Measurements from ENCODE around the gene POU5F1.
A peak's percentile ranks its signal among the peaks of the same experiment; 100 is the strongest.
"Not testable (repeated sequence)": the region's sequence is repeated elsewhere in the genome, so short reads cannot be mapped to it uniquely, and the experiment has no call there.

The POU5F1 gene

GRCh38 chr6:31169123-31169857 lies 1.2 kb downstream of the POU5F1 start:
- DNase-seq, result no peak

GRCh38 chr6:31168606-31169005 lies 1.9 kb downstream of the POU5F1 start:
- DNase-seq, result no peak

GRCh38 chr6:31165986-31166385 lies 4.5 kb downstream of the POU5F1 start:
- DNase-seq, result no peak

- peak in 1 of 58 donors; percentile 2 for DNase-seq
Observed at GRCh38 chr6:31165064-31165832, 5.2 kb downstream of the POU5F1 start.

GRCh38 chr6:31164475-31165063 lies 5.9 kb downstream of the POU5F1 start:
- not testable (repeated sequence) for DNase-seq

GRCh38 chr6:31163922-31164321 lies 6.6 kb downstream of the POU5F1 start:
- DNase-seq, result no peak

GRCh38 chr6:31162463-31163165 lies 7.9 kb downstream of the POU5F1 start:
- peak in 4 of 58 donors; percentile 1 to 19 (median 12) for DNase-seq

GRCh38 chr6:31161216-31162126 lies 9.0 kb downstream of the POU5F1 start:
- DNase-seq, result no peak

- no peak for DNase-seq
Observed at GRCh38 chr6:31158863-31159855, 11.3 kb downstream of the POU5F1 start.

GRCh38 chr6:31158140-31158862 lies 12.2 kb downstream of the POU5F1 start, which contains the start of gene TCF19:
TCF19 (plus strand) TSS chr6:31158589; CDS start chr6:31159470, 881 bp downstream.
- peak; percentile 88 to 98 (median 96) for DNase-seq

GRCh38 chr6:31157513-31158139 lies 12.9 kb downstream of the POU5F1 start, which contains the start of gene CCHCR1:
CCHCR1 (minus strand) TSS chr6:31157802; CDS start chr6:31157600, 202 bp downstream.
- DNase-seq, result peak in 2 of 58 donors; percentile 6 to 22

GRCh38 chr6:31156641-31157040 lies 13.8 kb downstream of the POU5F1 start:
- no peak for DNase-seq

- no peak for DNase-seq
Observed at GRCh38 chr6:31154436-31154835, 16.0 kb downstream of the POU5F1 start.

- no peak for DNase-seq
Observed at GRCh38 chr6:31152781-31153180, 17.7 kb downstream of the POU5F1 start.

- no peak for DNase-seq
Observed at GRCh38 chr6:31149827-31150447, 20.5 kb downstream of the POU5F1 start.

GRCh38 chr6:31145386-31145785 lies 25.1 kb downstream of the POU5F1 start:
- DNase-seq, result no peak

GRCh38 chr6:31144970-31145340 lies 25.5 kb downstream of the POU5F1 start:
- DNase-seq, result no peak

All from anterior cingulate cortex (tissue), 58 donors.